HL-60 (cell line): ENCODE data around the gene IRF3.

Experiments used
- DNase-seq, 2 experiments: peaks; one replicate each; pipeline ENCODE4 v3.0.0-alpha.2; 2010 to 2020; ENCODE audit warnings: low read depth in 1 of 2, low spot score in 1 of 2
- H3K27ac ChIP-seq: fragments of 250-450 bp; sonication (Bioruptor Pico); replicated peaks from 2 replicates; pipeline ENCODE4 v1.5.1; 2020; ENCODE audit warnings: mild to moderate bottlenecking, moderate library complexity
- H3K27me3 ChIP-seq: fragments of 250-450 bp; sonication (Bioruptor Pico); 2 replicates; pipeline ENCODE4 v1.5.1; 2021; ENCODE audit warnings: mild to moderate bottlenecking, moderate library complexity; ENCODE audit not compliant: insufficient read depth, poor library complexity, severe bottlenecking
- H3K4me3 ChIP-seq: replicated peaks from 2 replicates; pipeline ENCODE4 v1.5.1; 2011; ENCODE audit warnings: mild to moderate bottlenecking, control low read depth, low read length; ENCODE audit not compliant: insufficient read depth
- GABPA ChIP-seq: IDR thresholded peaks from 2 replicates; pipeline ENCODE4 v1.6.1; 2012; ENCODE audit warnings: low read depth
- POLR2AphosphoS5 ChIP-seq: IDR thresholded peaks from 2 replicates; pipeline ENCODE4 v1.6.1; 2012; ENCODE audit warnings: low read depth
- SPI1 ChIP-seq: IDR thresholded peaks from 2 replicates; pipeline ENCODE4 v1.6.1; 2012; ENCODE audit warnings: low read depth, mild to moderate bottlenecking, borderline replicate concordance
- TF ChIP-seq, protein P1 (sequence below): IDR thresholded peaks from 2 replicates; pipeline ENCODE4 v1.6.1; 2012; ENCODE audit warnings: low read depth; ENCODE audit not compliant: insufficient replicate concordance
- TF ChIP-seq, protein P2 (sequence below): IDR thresholded peaks from one replicate; pipeline ENCODE4 v1.5.1; 2011; ENCODE audit warnings: low read length, control low read depth, inconsistent platforms; ENCODE audit not compliant: insufficient read depth

Gene IRF3

DNA sequence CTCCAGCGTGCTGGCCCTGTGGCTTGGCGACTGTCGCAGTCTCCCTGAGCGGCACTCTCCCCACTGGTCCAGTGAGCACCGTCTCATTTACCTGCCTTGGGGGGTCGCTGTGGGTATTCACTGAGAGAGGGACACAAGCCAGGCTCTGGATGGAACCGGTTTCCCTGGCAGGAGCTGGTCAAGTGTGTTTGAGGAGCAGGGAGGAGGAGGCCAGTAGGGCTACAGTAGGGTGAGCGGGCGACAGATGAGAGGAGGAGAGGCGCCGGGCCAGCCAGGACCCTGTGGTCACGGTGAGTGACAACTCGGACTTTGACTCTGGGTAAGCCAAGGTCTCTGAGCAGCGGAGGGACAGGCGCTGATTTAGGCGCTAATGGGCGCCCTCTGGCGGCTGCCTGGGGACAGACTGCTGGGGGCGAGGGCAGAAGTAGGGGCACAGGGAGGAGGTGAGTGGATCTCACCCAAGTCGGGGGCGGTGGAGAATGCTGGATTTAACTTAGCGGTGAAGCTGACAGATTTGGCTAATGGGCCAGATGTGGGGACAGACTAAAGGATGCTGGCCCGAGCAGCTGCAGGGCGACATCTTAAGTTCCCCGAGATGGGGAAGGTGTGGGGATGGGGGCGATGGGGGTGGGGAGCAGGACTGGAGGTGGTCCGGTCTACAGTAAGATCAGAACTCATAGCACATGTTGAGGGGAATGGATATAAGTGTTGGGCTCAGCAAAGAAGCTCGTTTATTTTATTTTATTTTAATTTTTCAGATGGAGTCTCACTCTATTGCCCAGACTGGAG lies 6.7 kb upstream of the IRF3 start:
- H3K27ac ChIP-seq: no peak overlapping the region
- DNase-seq: peak in 1 of 2 experiments; percentile 71
- no peaks in the 10 kb centered on the region for H3K27me3 ChIP-seq
- H3K4me3 ChIP-seq: no peak overlapping the region
- TF ChIP-seq POLR2AphosphoS5: no peak
- no peak for TF ChIP-seq SPI1
- TF ChIP-seq, protein P1, sequence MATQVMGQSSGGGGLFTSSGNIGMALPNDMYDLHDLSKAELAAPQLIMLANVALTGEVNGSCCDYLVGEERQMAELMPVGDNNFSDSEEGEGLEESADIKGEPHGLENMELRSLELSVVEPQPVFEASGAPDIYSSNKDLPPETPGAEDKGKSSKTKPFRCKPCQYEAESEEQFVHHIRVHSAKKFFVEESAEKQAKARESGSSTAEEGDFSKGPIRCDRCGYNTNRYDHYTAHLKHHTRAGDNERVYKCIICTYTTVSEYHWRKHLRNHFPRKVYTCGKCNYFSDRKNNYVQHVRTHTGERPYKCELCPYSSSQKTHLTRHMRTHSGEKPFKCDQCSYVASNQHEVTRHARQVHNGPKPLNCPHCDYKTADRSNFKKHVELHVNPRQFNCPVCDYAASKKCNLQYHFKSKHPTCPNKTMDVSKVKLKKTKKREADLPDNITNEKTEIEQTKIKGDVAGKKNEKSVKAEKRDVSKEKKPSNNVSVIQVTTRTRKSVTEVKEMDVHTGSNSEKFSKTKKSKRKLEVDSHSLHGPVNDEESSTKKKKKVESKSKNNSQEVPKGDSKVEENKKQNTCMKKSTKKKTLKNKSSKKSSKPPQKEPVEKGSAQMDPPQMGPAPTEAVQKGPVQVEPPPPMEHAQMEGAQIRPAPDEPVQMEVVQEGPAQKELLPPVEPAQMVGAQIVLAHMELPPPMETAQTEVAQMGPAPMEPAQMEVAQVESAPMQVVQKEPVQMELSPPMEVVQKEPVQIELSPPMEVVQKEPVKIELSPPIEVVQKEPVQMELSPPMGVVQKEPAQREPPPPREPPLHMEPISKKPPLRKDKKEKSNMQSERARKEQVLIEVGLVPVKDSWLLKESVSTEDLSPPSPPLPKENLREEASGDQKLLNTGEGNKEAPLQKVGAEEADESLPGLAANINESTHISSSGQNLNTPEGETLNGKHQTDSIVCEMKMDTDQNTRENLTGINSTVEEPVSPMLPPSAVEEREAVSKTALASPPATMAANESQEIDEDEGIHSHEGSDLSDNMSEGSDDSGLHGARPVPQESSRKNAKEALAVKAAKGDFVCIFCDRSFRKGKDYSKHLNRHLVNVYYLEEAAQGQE: no peak
- no peak for TF ChIP-seq GABPA
- TF ChIP-seq, protein P2, sequence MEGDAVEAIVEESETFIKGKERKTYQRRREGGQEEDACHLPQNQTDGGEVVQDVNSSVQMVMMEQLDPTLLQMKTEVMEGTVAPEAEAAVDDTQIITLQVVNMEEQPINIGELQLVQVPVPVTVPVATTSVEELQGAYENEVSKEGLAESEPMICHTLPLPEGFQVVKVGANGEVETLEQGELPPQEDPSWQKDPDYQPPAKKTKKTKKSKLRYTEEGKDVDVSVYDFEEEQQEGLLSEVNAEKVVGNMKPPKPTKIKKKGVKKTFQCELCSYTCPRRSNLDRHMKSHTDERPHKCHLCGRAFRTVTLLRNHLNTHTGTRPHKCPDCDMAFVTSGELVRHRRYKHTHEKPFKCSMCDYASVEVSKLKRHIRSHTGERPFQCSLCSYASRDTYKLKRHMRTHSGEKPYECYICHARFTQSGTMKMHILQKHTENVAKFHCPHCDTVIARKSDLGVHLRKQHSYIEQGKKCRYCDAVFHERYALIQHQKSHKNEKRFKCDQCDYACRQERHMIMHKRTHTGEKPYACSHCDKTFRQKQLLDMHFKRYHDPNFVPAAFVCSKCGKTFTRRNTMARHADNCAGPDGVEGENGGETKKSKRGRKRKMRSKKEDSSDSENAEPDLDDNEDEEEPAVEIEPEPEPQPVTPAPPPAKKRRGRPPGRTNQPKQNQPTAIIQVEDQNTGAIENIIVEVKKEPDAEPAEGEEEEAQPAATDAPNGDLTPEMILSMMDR: peak; percentile 97

DNA sequence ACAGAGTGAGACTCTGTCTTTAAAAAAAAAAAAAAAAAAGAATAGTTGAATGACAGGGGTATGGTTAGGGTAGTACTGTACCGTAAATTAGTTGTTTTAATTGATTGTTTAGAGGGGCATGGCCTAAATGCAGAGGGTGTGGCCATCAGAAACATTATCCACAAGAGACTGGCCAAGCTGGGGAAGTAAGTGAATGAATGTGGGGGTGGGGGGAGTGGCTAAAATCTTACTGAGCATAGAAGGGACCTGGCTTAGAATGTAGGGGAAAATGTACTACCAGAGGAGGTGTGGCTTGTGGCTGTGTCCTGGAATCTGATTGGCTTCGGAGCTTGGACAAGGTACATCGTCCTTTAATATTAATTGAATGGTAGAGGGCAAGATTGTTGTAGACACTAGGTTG lies 3.9 kb upstream of the IRF3 start:
- TF ChIP-seq, protein P2: no peak
- TF ChIP-seq SPI1 (no peak), POLR2AphosphoS5 (no peak), GABPA (no peak)
- TF ChIP-seq, protein P1: no peak
- no peaks in the 10 kb centered on the region for H3K27me3 ChIP-seq
- no peak overlapping the region for H3K4me3 ChIP-seq
- no peak for DNase-seq
- no peak overlapping the region for H3K27ac ChIP-seq

DNA sequence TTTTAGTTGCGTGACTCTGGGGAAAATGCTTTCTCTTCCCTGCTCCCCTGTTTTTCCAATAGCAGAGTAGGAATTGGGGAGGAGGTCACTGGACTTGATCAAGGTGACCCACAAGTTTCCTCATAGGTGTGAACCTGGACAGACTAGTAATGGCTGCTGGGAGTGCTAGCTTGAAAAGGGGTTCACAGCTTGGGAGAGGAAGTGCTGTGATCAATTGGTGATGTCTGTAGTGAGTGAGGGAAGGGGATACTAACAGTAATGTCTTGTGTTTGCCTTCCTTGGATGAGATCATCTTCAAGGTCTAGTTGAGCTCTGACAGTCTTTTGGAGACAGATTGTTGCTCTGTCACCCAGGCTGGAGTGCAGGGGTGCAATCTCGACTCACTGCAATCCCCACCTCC lies 1.8 kb upstream of the IRF3 start:
- H3K27me3 ChIP-seq: no peaks in the 10 kb centered on the region
- no peak overlapping the region for H3K27ac ChIP-seq
- TF ChIP-seq SPI1: peak; percentile 28; the same call in 1 of the 2 replicates
- TF ChIP-seq POLR2AphosphoS5: no peak
- DNase-seq: no peak
- H3K4me3 ChIP-seq: no peak overlapping the region

DNA sequence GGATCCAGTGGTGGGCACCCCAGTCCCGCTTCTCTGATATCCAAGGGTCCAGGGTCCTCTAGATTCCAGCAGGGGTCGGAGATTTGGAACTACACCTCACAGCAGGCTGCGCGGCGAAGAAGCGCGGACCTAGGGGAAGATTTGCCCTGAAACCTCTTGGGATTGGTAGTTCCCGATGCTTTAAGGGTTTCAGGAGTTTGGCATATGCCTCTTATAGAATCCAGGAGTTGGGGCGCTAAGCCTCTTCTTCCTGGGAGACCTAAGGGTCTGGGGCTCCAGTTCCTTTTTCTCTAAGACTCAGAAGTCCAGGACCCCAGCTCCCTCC lies 425 bp upstream of the IRF3 start:
- no peak for DNase-seq
- H3K27me3 ChIP-seq: no peaks in the 10 kb centered on the region
- peak overlapping the region; percentile 82 for H3K4me3 ChIP-seq
- TF ChIP-seq GABPA (no peak), POLR2AphosphoS5 (no peak), SPI1 (no peak)
- TF ChIP-seq, protein P2: no peak
- TF ChIP-seq, protein P1: no peak
- peak overlapping the region; percentile 79 for H3K27ac ChIP-seq
